ENCODE measurements around the gene RIPOR2.

Gene RIPOR2

GRCh38 chr6:24935366-24936152, at the start of gene RIPOR2:
RIPOR2 (minus strand) TSS chr6:24935960; CDS start chr6:24935898, 62 bp downstream.
- peak; percentile 69 for DNase-seq

GRCh38 chr6:24985323-24985722, 49.6 kb upstream of the RIPOR2 start:
- no peak for DNase-seq

- no peak for DNase-seq
Measured at GRCh38 chr6:24982231-24982630, 46.5 kb upstream of the RIPOR2 start.

- DNase-seq: no peak
Measured at GRCh38 chr6:24981386-24981760, 45.6 kb upstream of the RIPOR2 start.

GRCh38 chr6:24980507-24981385, 45.0 kb upstream of the RIPOR2 start:
- DNase-seq: no peak

- no peak for DNase-seq
Measured at GRCh38 chr6:24979176-24979575, 43.4 kb upstream of the RIPOR2 start.

- DNase-seq: peak; percentile 56
Measured at GRCh38 chr6:24974182-24975171, 38.7 kb upstream of the RIPOR2 start.

GRCh38 chr6:24972311-24972958, 36.7 kb upstream of the RIPOR2 start:
- DNase-seq: no peak

GRCh38 chr6:24971067-24971466, 35.3 kb upstream of the RIPOR2 start:
- DNase-seq: no peak

- DNase-seq: peak; percentile 25
Measured at GRCh38 chr6:24969343-24969860, 33.6 kb upstream of the RIPOR2 start.

GRCh38 chr6:24968783-24969182, 33.0 kb upstream of the RIPOR2 start:
- no peak for DNase-seq

- DNase-seq: peak; percentile 23
Measured at GRCh38 chr6:24967211-24967610, 31.5 kb upstream of the RIPOR2 start.

GRCh38 chr6:24966381-24966780, 30.6 kb upstream of the RIPOR2 start:
- DNase-seq: no peak

GRCh38 chr6:24963887-24964570, 28.3 kb upstream of the RIPOR2 start:
- DNase-seq: no peak

GRCh38 chr6:24963339-24963738, 27.6 kb upstream of the RIPOR2 start:
- no peak for DNase-seq

GRCh38 chr6:24961852-24962251, 26.1 kb upstream of the RIPOR2 start:
- no peak for DNase-seq

- peak; percentile 19 for DNase-seq
Measured at GRCh38 chr6:24960991-24961475, 25.3 kb upstream of the RIPOR2 start.

- DNase-seq: no peak
Measured at GRCh38 chr6:24959319-24959718, 23.6 kb upstream of the RIPOR2 start.

- no peak for DNase-seq
Measured at GRCh38 chr6:24957199-24957598, 21.4 kb upstream of the RIPOR2 start.

GRCh38 chr6:24953726-24954125, 18.0 kb upstream of the RIPOR2 start:
- no peak for DNase-seq

- peak; percentile 73 for DNase-seq
Measured at GRCh38 chr6:24951811-24952299, 16.1 kb upstream of the RIPOR2 start.
